ENCODE measurements around the gene AIFM3. TPM values are rescaled to one million over a fixed set of nuclear protein-coding genes. Genes with fewer than 3 reads are reported as not detected.

AIFM3 gene
- total and polyA plus RNA-seq, 2 of the 13 experiments (the other 11 are each of a cell fraction or from before 2014, with no cell fraction given): 9.0 to 15.3 TPM

DNA sequence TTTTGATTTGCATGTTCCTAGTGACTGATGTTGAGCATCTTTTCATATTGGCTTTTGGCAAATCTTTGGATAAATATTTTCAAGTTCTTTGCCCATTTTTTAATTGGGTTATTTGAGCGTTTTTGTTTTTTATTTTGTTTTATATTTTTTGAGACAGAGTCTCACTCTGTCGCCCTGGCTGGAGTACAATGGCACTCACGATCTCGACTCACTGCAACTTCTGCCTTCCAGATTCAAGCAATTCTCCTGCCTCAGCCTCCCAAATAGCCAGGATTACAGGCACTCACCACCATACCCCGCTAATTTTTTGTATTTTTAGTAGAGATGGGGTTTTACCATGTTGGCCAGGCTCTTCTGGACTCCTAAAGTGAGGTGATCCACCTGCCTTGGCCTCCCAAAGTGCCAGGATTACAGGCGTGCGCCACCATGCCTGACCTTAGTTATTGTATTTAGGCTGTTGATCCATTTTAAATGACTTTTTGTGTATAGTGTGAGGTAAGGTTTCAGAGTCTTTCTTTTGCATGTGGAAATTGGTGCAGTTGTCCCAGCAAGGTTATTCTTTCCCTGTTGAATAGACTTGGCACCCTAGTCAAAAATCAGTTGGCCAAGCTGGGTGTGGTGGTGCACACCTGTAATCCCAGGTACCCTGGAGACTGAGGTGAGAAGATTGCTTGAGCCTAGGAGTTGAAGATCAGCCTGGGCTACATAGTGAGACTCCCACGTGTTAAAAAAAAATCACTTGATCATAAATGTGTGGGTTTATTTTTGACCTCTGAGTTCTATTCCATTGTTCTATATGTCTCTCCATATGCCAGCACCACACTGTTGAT, 23.7 kb upstream of the AIFM3 start:
- Histone ChIP-seq H4K20me1 (ENCODE audit: insufficient read depth, low read length) (peaks cover 85% of the 10 kb centered on the region), H3K79me2 (ENCODE audit: insufficient read depth, low read length) (peaks cover 92% of the 10 kb centered on the region), H3K4me2 (ENCODE audit: low read depth, low read length) (no peak overlapping the region; the same call in 1 of the 2 replicates), H2AFZ (ENCODE audit: low read length) (no peak overlapping the region), H3K27ac (ENCODE audit: extremely low read length, insufficient read depth, low read length) (no peak overlapping the region), H3K9me3 (ENCODE audit: low read length) (no peaks in the 10 kb centered on the region), H3K4me1 (ENCODE audit: insufficient read depth, low read length) (peaks cover 91% of the 10 kb centered on the region), H3K27me3 (ENCODE audit: control insufficient read depth in 1 of 2, insufficient read depth in 2 of 2, low read length in 2 of 2) (no peaks in the 10 kb centered on the region), H3K36me3 (replicated peaks in 1 of 2; ENCODE audit: control insufficient read depth in 1 of 2, insufficient read depth in 2 of 2, low read length in 2 of 2) (peaks cover 12 to 59% of the 10 kb centered on the region in 2 experiments), H3K4me3 (replicated peaks in 1 of 3; ENCODE audit: insufficient read depth in 1 of 3, low read depth in 2 of 3, low read length in 3 of 3) (no peak overlapping the region), H3K9ac (ENCODE audit: insufficient read depth, low read depth, low read length) (no peak overlapping the region)
- ATAC-seq (no peak), DNase-seq (ENCODE audit: low spot score) (no peak), FAIRE-seq (no peak)
- ChIA-PET POLR2A (no interaction called here), CTCF (ENCODE audit: low intra/inter-chr PET ratio, low total read pairs) (no interaction called here)
- intact Hi-C loops (cut with micrococcal nuclease; ENCODE audit: unreplicated experiment) (no loop called here), in situ Hi-C loops (cut with HindIII; ENCODE audit: extremely low pct_ligation_motif_present, low pct_unique_long_range_greater_than_20kb) (no loop called here)
- TF ChIP-seq, protein P1, sequence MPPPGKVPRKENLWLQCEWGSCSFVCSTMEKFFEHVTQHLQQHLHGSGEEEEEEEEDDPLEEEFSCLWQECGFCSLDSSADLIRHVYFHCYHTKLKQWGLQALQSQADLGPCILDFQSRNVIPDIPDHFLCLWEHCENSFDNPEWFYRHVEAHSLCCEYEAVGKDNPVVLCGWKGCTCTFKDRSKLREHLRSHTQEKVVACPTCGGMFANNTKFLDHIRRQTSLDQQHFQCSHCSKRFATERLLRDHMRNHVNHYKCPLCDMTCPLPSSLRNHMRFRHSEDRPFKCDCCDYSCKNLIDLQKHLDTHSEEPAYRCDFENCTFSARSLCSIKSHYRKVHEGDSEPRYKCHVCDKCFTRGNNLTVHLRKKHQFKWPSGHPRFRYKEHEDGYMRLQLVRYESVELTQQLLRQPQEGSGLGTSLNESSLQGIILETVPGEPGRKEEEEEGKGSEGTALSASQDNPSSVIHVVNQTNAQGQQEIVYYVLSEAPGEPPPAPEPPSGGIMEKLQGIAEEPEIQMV (CRISPR knock-in tag; IDR thresholded peaks at IDR 0.05; ENCODE audit: low read depth): no peak
- TF ChIP-seq, protein P2, sequence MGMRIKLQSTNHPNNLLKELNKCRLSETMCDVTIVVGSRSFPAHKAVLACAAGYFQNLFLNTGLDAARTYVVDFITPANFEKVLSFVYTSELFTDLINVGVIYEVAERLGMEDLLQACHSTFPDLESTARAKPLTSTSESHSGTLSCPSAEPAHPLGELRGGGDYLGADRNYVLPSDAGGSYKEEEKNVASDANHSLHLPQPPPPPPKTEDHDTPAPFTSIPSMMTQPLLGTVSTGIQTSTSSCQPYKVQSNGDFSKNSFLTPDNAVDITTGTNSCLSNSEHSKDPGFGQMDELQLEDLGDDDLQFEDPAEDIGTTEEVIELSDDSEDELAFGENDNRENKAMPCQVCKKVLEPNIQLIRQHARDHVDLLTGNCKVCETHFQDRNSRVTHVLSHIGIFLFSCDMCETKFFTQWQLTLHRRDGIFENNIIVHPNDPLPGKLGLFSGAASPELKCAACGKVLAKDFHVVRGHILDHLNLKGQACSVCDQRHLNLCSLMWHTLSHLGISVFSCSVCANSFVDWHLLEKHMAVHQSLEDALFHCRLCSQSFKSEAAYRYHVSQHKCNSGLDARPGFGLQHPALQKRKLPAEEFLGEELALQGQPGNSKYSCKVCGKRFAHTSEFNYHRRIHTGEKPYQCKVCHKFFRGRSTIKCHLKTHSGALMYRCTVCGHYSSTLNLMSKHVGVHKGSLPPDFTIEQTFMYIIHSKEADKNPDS (CRISPR knock-in tag; IDR thresholded peaks at IDR 0.05): no peak
- TF ChIP-seq ZNF460 (CRISPR knock-in tag; IDR thresholded peaks at IDR 0.05; ENCODE audit: borderline replicate concordance) (peak; percentile 50; the same call in 1 of the 2 replicates), AGO2 (optimal IDR thresholded peaks at IDR 0.05; ENCODE audit: low read depth, low read length) (no peak)
- BruUV-seq (replicated peaks): no TSS peak
- 96% methylated on average over 8 of the region's 8 CpGs for WGBS (ENCODE audit: low lambda C conversion rate)
